HG03521 (cell line): Measurements from ENCODE around the gene ENPP3.

Source experiments
- ATAC-seq: cut with Tn5 transposase; IDR thresholded peaks from one replicate; pipeline ENCODE4 v1.9.1; 2021; ENCODE audit warnings: mild to moderate bottlenecking, moderate library complexity; ENCODE audit not compliant: unreplicated experiment

ENPP3 gene

DNA sequence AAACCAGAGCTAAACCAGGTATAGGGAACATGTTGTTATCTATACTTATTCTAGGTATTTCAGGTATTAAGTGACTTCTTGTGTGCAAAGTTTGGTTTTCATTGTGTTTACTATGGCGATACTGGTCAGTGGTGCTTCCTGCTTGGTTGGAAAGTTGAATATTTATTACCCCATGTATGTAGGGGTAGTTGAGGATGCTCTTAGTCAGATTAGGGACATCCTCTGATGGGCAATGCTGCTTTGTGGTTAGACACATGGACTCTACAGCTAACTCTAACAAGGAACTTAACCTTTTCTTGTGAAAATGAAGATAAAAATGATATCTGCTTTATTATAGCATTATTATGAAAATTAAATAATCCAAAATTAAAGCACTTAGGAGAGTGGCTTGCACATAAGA lies 126.6 kb downstream of the ENPP3 start:
- no peak for ATAC-seq

- ATAC-seq: no peak
These were observed 127.2 kb downstream of the ENPP3 start for GRCh38 chr6:131764350-131764749.

- ATAC-seq: no peak
These were observed 128.1 kb downstream of the ENPP3 start for GRCh38 chr6:131765081-131765803.

- no peak for ATAC-seq
These were observed 128.7 kb downstream of the ENPP3 start for GRCh38 chr6:131765804-131766135.

DNA sequence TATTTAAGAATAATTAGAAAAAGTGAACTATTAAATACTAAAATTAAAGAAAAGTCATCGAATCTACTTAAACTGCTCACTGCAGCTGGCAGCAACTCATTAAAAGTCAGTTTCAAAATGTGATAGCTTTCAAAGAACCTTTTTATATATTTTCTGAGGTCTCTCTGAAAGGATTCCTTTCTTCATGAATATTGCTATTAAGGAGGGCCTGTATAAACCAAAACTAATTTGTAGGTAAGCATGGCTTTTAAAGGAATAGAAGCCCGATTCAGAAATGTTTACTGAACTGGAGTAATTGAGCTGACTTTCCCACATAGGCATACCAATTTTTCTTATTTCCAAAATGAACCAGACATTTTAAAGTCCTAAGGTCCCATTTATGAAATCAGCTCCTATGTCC lies 129.5 kb downstream of the ENPP3 start:
- ATAC-seq: no peak

- no peak for ATAC-seq
These were observed 131.9 kb downstream of the ENPP3 start for GRCh38 chr6:131768964-131769363.

GRCh38 chr6:131769385-131770141 lies 132.5 kb downstream of the ENPP3 start:
- no peak for ATAC-seq

GRCh38 chr6:131770776-131771175 lies 133.7 kb downstream of the ENPP3 start:
- ATAC-seq: no peak

DNA sequence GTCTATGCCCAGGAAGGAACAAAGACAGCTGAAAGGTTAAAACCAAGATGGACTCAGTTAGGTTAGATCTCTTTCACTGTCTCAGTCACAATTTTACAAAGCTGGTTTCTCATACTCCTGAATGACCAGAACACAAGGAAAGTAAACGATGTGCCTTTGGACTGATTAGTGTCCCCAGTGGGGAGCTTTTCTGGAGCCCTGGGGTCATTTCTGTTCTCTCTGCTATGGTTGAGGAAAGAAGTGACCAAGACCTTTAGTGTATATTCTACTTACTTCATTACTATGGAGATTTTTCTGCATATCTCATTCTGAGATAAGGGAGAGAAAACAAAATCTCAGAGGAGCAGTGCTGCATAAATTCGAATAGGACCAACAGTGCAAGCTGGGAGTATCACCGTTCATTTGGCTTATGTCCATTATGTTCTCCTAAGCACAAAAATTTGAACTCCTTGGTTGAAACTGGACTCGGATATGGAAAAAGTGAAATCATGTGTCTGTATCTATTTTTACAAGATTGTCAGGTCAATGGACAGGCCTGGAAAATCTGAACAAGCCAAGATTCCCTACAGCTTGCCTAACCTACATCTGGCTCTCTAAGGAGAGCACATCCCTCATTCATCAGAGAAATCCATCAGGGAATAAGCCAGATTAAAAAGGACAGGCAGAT lies 136.3 kb downstream of the ENPP3 start:
- no peak for ATAC-seq

DNA sequence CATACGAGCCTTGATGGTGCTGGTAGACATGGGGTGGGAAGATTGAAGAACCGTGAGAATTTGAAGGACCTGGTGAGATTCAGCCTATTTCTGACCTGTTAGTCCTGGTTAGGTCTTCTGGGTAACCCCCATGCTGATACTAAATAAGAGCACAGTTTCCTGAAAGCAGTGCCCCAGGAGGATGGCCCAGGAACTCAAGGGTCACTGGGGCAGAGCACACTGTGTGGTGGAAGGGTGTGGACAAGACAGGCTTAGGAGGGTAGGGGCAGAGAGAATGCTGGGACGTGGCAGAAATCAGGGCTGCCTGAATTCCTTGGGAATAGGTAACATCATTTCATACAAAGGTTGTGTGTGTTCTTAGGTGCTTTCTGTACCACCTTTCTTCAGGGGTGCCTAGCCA lies 138.8 kb downstream of the ENPP3 start:
- ATAC-seq: no peak

DNA sequence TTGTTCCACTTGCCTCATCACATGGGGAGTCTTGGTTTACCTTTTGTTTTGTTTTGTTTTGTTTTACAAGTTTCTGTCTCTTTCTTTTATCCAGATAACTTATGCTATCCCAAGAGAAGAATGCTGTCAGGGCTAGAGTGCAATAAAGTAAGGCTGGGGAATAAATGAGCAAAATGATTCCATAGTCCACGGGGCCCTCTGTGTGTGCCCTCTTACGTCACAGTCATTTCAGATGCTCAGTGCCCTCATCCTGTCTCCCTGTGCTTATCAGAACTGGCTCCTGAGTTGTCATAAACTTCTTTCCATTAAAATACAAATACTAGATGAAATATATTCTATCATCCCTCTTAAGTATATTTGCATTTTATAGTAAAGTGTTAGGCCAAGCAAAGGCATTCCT lies 139.9 kb downstream of the ENPP3 start:
- no peak for ATAC-seq

- no peak for ATAC-seq
These were observed 141.1 kb downstream of the ENPP3 start for GRCh38 chr6:131778169-131778568.

GRCh38 chr6:131779304-131779703 lies 142.2 kb downstream of the ENPP3 start:
- no peak for ATAC-seq

DNA sequence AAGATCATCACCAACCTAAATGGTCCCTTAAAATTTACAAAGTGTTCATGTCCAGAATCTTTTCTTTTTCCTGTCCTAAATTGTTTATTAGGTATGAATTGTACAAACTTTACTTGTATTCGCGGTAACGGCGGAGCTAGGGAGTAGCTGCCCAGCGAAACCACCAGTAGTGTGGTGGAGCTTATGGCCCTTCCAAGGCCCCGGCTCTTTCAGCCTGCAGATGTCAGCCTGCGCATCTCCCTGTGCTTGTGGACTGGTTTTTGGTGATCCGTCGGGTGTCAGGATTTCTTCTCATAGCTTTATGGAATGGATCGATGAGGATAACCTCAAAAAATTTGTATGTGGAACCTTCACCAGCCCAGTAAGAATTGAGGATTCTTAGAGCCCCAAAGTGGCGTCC lies 143.5 kb downstream of the ENPP3 start:
- no peak for ATAC-seq

DNA sequence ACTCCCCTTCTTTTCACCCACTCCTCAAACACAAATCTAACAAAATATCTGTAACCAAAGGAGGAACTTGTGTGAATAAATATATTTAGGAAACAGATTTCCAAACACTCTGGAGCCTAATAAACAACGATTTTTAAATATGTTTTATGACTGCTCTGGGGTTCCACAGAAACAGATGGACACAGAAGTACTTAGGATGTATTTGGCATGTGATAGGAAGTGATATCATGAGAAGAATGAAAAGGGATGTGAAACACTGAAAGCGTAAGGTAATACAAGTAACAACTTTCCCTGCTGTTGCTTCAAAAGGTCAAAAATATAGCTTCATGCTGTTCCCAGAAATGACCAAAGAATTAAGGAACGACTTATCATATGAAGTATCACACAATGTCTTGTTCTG lies 144.6 kb downstream of the ENPP3 start:
- no peak for ATAC-seq

GRCh38 chr6:131782764-131783163 lies 145.7 kb downstream of the ENPP3 start:
- no peak for ATAC-seq

GRCh38 chr6:131784561-131784960 lies 147.5 kb downstream of the ENPP3 start:
- ATAC-seq: no peak

GRCh38 chr6:131787079-131787478 lies 150.0 kb downstream of the ENPP3 start:
- no peak for ATAC-seq

DNA sequence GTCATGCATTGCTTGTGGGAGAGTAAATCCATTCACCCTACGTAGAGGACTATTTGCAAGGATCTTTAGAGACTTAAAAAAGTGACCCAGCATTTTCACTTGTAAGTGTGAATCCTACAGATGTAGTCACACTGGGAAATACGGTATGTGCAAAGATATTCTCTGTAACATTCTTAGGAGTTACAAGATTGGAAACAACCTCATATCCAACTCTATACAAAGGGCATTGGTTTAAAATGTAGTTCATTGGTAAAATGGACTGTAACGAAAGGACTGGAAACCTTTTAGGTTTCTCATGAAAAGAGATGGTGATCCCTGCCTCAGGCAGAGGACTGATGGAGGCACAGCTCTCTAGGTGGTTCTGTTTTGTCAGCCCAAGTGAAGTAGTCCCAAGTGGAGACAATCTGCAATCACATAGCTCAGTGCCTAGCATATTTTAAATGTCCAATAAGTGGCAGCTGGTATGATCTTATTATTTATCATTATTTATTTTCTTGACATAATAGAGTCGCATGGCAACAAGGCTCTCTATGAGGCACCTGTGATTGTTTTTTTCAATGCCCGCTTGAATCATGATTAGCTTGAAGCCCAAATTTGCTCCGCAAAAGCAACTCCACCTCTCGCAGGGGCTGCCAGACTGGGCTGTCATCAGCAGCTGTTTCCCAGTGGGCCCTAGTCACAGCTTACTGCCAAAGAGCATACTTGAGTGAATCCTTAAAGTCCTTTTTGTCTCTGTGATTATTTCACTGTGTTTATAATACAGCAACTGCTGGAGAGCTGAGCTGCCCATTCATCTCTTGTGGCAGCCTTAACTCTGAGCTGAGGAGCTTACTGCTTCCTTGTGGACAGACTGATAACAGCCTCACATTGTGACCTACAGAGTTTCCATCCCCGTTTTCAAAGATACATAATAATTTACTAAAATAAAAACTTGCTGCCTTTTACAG lies 150.9 kb downstream of the ENPP3 start:
- no peak for ATAC-seq

DNA sequence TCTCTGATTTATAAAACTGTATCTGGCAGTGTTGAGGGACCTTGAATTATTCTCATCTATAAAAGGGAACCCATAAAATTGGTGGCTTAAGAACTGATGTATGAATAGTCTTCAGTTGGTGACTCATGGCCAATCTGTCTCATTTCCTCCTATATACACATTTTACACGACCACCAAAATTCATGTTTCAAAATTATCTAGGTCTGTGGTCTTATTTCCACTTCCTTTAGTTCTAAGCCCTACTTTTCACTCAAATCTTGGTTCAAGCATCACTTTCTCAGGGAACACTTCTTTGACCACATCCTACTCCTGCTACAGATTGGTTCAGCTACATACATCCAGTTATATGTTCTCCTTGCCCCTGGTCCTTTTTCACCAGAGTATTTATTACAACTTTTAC lies 152.1 kb downstream of the ENPP3 start:
- no peak for ATAC-seq

DNA sequence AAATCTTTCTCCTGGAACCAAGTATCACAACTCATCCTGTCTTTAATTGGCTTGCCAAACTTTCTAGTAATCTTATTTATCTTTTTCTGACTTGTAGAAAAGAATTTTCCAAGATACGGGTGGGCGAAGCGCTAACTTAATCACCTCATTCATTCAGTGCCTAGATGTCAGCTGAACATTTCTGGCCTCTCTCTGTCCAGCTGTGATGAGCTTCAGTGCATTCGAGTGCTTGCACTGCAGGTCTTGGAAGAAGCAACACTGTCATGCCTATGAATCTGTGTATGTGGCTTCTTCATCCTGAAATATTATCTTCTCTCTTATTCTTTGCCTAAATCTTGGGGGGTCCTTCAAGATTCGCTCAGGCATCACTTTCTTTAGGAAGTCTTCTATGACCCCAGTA lies 154.4 kb downstream of the ENPP3 start:
- no peak for ATAC-seq
